OCI-LY7 (cell line): ENCODE data around the gene CSNK1G2.

Experiments
- EZH2phosphoT487 ChIP-seq: fragments of 200-600 bp; sonication (generic); IDR thresholded peaks from 2 replicates; pipeline ENCODE4 v1.6.1; 2018; ENCODE audit warnings: low read depth, borderline replicate concordance, mild to moderate bottlenecking, mixed run types, antibody characterized with exemption, low read length, moderate library complexity, mixed read lengths
- TF ChIP-seq, protein P1 (sequence below): fragments of 200-600 bp; sonication (generic); conservative IDR thresholded peaks from 2 replicates; pipeline ENCODE4 v1.5.1; 2014; ENCODE audit warnings: mild to moderate bottlenecking, antibody characterized with exemption, low read length, moderate library complexity, mixed read lengths

DNA sequence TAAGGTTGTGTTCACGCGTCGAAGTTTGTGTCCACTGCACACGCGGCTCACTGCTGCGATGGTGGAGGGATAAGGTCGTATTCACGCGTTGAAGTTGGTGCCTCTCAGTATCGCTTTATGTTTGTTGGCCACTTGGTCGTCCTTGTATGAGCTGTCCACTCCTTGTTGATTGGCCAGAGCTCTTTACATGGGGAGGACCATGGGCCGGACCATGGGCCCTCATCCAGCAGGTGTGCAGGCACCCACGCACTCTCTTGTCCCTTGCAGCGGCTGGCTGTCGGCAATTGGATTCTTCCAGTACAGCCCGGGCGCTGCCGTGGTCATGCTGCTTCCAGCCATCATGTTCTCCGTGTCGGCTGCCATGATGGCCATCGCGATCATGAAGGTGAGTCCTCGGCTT, 18.2 kb upstream of the CSNK1G2 start:
- TF ChIP-seq, protein P1, sequence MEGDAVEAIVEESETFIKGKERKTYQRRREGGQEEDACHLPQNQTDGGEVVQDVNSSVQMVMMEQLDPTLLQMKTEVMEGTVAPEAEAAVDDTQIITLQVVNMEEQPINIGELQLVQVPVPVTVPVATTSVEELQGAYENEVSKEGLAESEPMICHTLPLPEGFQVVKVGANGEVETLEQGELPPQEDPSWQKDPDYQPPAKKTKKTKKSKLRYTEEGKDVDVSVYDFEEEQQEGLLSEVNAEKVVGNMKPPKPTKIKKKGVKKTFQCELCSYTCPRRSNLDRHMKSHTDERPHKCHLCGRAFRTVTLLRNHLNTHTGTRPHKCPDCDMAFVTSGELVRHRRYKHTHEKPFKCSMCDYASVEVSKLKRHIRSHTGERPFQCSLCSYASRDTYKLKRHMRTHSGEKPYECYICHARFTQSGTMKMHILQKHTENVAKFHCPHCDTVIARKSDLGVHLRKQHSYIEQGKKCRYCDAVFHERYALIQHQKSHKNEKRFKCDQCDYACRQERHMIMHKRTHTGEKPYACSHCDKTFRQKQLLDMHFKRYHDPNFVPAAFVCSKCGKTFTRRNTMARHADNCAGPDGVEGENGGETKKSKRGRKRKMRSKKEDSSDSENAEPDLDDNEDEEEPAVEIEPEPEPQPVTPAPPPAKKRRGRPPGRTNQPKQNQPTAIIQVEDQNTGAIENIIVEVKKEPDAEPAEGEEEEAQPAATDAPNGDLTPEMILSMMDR = no peak
- no peak for TF ChIP-seq EZH2phosphoT487
